K562 (cell line): ENCODE results near the gene KLHL24.

Experiments used
- DIDO1 ChIP-seq: fragments of 450-650 bp; IDR thresholded peaks from 2 replicates; pipeline ENCODE4 v1.6.1; 2016; ENCODE audit warnings: low read depth, missing biosample characterization, missing genetic modification characterization
- POLR2AphosphoS5 ChIP-seq: IDR thresholded peaks from 2 replicates; pipeline ENCODE4 v1.6.1; 2011; ENCODE audit warnings: mild to moderate bottlenecking, low read depth, low read length, moderate library complexity; ENCODE audit not compliant: control insufficient read depth, insufficient read depth
- TF ChIP-seq, protein P1 (sequence below): fragments of 450-650 bp; IDR thresholded peaks from 2 replicates; pipeline ENCODE4 v1.6.1; 2016; ENCODE audit warnings: low read depth, mild to moderate bottlenecking, moderate library complexity

DNA sequence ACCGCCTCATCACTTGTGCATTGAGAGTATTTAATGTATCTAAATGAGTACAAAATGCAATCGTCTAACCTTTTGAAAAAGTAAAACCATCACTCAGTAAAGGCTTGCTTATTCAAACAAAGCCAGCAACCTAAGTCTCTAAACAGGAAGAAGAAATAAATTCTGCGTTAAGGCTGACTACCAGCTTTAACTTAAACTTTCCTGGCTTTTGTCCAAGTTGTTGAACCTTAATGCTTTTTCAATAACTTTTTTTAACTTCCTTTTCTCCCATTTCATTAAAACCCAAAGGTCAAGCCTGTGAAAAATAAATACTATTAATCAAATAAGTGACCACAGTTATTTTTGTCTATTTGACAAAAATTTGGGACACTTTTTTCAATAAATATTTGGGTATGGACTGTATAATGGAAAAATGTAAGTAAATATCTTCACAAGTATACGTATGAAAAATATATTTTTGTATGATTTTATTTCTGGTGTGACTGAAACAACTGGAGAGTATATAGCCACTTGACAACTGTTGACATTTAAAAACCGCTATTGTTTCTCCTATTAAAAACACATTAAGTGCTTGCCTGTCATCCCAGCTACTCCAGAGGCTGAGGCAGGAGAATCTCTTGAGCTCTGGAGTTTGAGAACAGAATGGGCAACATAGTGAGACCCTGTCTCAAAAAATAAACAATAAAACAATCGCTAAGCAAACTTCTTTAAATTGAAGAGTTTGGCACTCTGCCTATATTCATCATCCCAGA lies 2.9 kb downstream of the KLHL24 start:
- TF ChIP-seq POLR2AphosphoS5 (no peak), DIDO1 (tag) (no peak)
- TF ChIP-seq, protein P1, sequence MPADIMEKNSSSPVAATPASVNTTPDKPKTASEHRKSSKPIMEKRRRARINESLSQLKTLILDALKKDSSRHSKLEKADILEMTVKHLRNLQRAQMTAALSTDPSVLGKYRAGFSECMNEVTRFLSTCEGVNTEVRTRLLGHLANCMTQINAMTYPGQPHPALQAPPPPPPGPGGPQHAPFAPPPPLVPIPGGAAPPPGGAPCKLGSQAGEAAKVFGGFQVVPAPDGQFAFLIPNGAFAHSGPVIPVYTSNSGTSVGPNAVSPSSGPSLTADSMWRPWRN: no peak
